ENCODE results near the gene SYT8.

SYT8 gene

GRCh38 chr11:1866776-1867175, 32.0 kb downstream of the SYT8 start:
- no peaks in the 10 kb centered on the region for H3K4me1 ChIP-seq (ENCODE audit: insufficient read depth, low read length)
- H3K9me3 ChIP-seq (ENCODE audit: insufficient read depth, low read length, severe bottlenecking): no peaks in the 10 kb centered on the region
- no peak overlapping the region for H3K27ac ChIP-seq (ENCODE audit: low read length)
- no peak overlapping the region for H3K9ac ChIP-seq (ENCODE audit: low read depth, low read length)
- H4K20me1 ChIP-seq (ENCODE audit: insufficient read depth, low read length): peaks cover 8% of the 10 kb centered on the region; the same call in 1 of the 2 replicates
- H3K36me3 ChIP-seq (ENCODE audit: insufficient read depth, low read length): no peaks in the 10 kb centered on the region
- ATAC-seq (ENCODE audit: insufficient read depth, low read depth) (no peak), DNase-seq (no peak)
- no peak overlapping the region for H2AFZ ChIP-seq (ENCODE audit: low read depth, low read length)
- TF ChIP-seq CTCF (IDR thresholded peaks at IDR 0.05; ENCODE audit: borderline replicate concordance, extremely low read depth, low read length, poor library complexity, severe bottlenecking): no peak
- no peak for TF ChIP-seq EZH2 (IDR thresholded peaks at IDR 0.05; ENCODE audit: borderline replicate concordance, low read depth, low read length, severe bottlenecking)
- H3K4me3 ChIP-seq (ENCODE audit: low read depth in 1 of 2, low read length in 2 of 2): no peak overlapping the region
- no peaks in the 10 kb centered on the region for H3K79me2 ChIP-seq (ENCODE audit: insufficient read depth, low read length)
- no peaks in the 10 kb centered on the region for H3K27me3 ChIP-seq (ENCODE audit: insufficient read depth, low read length, poor library complexity)
- no peak overlapping the region for H3K4me2 ChIP-seq (ENCODE audit: insufficient read depth, low read length)

- no peak for TF ChIP-seq EZH2 (IDR thresholded peaks at IDR 0.05; ENCODE audit: borderline replicate concordance, low read depth, low read length, severe bottlenecking)
- TF ChIP-seq CTCF (IDR thresholded peaks at IDR 0.05; ENCODE audit: borderline replicate concordance, extremely low read depth, low read length, poor library complexity, severe bottlenecking): no peak
- Histone ChIP-seq H3K79me2 (ENCODE audit: insufficient read depth, low read length) (no peaks in the 10 kb centered on the region), H3K9ac (ENCODE audit: low read depth, low read length) (no peak overlapping the region), H2AFZ (ENCODE audit: low read depth, low read length) (no peak overlapping the region), H3K4me2 (ENCODE audit: insufficient read depth, low read length) (no peak overlapping the region), H3K36me3 (ENCODE audit: insufficient read depth, low read length) (no peaks in the 10 kb centered on the region), H4K20me1 (ENCODE audit: insufficient read depth, low read length) (peaks cover 8% of the 10 kb centered on the region; the same call in 1 of the 2 replicates), H3K4me3 (ENCODE audit: low read depth in 1 of 2, low read length in 2 of 2) (no peak overlapping the region), H3K9me3 (ENCODE audit: insufficient read depth, low read length, severe bottlenecking) (no peaks in the 10 kb centered on the region), H3K27me3 (ENCODE audit: insufficient read depth, low read length, poor library complexity) (no peaks in the 10 kb centered on the region), H3K4me1 (ENCODE audit: insufficient read depth, low read length) (no peaks in the 10 kb centered on the region), H3K27ac (ENCODE audit: low read length) (no peak overlapping the region)
- DNase-seq: no peak
- no peak for ATAC-seq (ENCODE audit: insufficient read depth, low read depth)
These were observed 32.6 kb downstream of the SYT8 start for GRCh38 chr11:1867381-1867780.

DNA sequence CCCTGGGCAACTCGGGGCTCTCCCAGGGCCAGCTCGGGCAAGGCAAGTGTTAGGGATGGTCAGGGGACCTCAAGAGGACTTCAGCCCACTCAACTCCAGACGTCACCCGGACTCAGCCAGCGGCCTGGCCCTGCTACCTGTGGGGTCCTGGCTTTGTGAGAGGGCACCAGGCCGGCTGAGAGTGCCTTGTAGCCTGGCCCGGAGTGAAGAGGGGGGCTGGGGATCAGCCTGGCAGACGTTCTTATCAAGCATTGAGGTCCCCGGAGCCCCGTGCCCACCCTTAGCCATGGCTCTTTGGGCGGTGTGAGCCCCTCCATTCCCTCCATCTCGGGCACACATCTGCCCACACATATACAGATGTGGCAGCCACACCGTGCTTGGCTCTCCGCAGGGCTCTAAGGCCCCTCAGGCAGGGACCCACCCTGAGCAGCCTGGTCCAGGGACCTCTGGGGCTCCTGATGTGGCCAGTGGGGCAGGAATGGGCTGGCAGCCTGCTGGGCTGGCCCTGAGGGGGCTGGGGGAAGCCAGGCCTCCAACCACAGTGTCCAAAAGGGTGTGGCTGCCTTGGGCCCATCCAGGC, 33.4 kb downstream of the SYT8 start:
- Histone ChIP-seq H3K9ac (ENCODE audit: low read depth, low read length) (no peak overlapping the region), H3K4me2 (ENCODE audit: insufficient read depth, low read length) (no peak overlapping the region), H4K20me1 (ENCODE audit: insufficient read depth, low read length) (peaks cover 3% of the 10 kb centered on the region; the same call in 1 of the 2 replicates)

More for the DNA sequence above, 33.4 kb downstream of the SYT8 start:
- Histone ChIP-seq H2AFZ (ENCODE audit: low read depth, low read length) (no peak overlapping the region), H3K27me3 (ENCODE audit: insufficient read depth, low read length, poor library complexity) (no peaks in the 10 kb centered on the region), H3K36me3 (ENCODE audit: insufficient read depth, low read length) (no peaks in the 10 kb centered on the region), H3K9me3 (ENCODE audit: insufficient read depth, low read length, severe bottlenecking) (no peaks in the 10 kb centered on the region), H3K4me1 (ENCODE audit: insufficient read depth, low read length) (no peaks in the 10 kb centered on the region), H3K4me3 (ENCODE audit: low read depth in 1 of 2, low read length in 2 of 2) (no peak overlapping the region), H3K79me2 (ENCODE audit: insufficient read depth, low read length) (no peaks in the 10 kb centered on the region), H3K27ac (ENCODE audit: low read length) (no peak overlapping the region)
- ATAC-seq (ENCODE audit: insufficient read depth, low read depth) (no peak), DNase-seq (no peak)
- TF ChIP-seq EZH2 (IDR thresholded peaks at IDR 0.05; ENCODE audit: borderline replicate concordance, low read depth, low read length, severe bottlenecking) (no peak), CTCF (IDR thresholded peaks at IDR 0.05; ENCODE audit: borderline replicate concordance, extremely low read depth, low read length, poor library complexity, severe bottlenecking) (no peak)
